Hematopoietic multipotent progenitor cell treated with erythropoietin and hydrocortisone succinate and interleukin-3 and kit ligand, for 17 days (in vitro differentiated cells): ENCODE results near the gene VN1R2.
"Not testable (repeated sequence)": the region's sequence is repeated elsewhere in the genome, so short reads cannot be mapped to it uniquely, and the experiment has no call there.

Experiments used
- DNase-seq: peaks from one replicate; pipeline ENCODE4 v3.0.0-alpha.2; 2015; ENCODE audit warnings: low spot score

Gene VN1R2

GRCh38 chr19:53257715-53258342 lies at the start of gene VN1R2:
TSS of gene VN1R2 (plus strand) at chr19:53258292. CDS start at chr19:53258376, 84 bp downstream.
- DNase-seq: not testable (repeated sequence)

GRCh38 chr19:53211554-53211953 lies 46.5 kb upstream of the VN1R2 start:
- not testable (repeated sequence) for DNase-seq

- DNase-seq: no peak
Measured at GRCh38 chr19:53212703-53213320, 45.3 kb upstream of the VN1R2 start.

- not testable (repeated sequence) for DNase-seq
Measured at GRCh38 chr19:53222716-53223115, 35.4 kb upstream of the VN1R2 start.

GRCh38 chr19:53224606-53225005 lies 33.5 kb upstream of the VN1R2 start:
- no peak for DNase-seq

- DNase-seq: no peak
Measured at GRCh38 chr19:53237114-53237777, 20.8 kb upstream of the VN1R2 start.

- DNase-seq: no peak
Measured at GRCh38 chr19:53246498-53246897, 11.6 kb upstream of the VN1R2 start.

GRCh38 chr19:53254411-53255341 lies 3.4 kb upstream of the VN1R2 start, which contains the start of gene ZNF677:
TSS of gene ZNF677 (minus strand) at chr19:53254873. CDS start at chr19:53251550, 3,323 bp downstream.
- peak; percentile 29 for DNase-seq

- DNase-seq: not testable (repeated sequence)
Measured at GRCh38 chr19:53267623-53268022, 9.5 kb downstream of the VN1R2 start, which contains the start of gene VN1R4. TSS of gene VN1R4 (minus strand) at chr19:53267723. CDS start at chr19:53267665, 58 bp downstream.

GRCh38 chr19:53269861-53270260 lies 11.8 kb downstream of the VN1R2 start:
- DNase-seq: not testable (repeated sequence)

GRCh38 chr19:53272044-53272443 lies 14.0 kb downstream of the VN1R2 start:
- DNase-seq: no peak

GRCh38 chr19:53275480-53275879 lies 17.4 kb downstream of the VN1R2 start:
- no peak for DNase-seq

- not testable (repeated sequence) for DNase-seq
Measured at GRCh38 chr19:53281947-53282346, 23.9 kb downstream of the VN1R2 start.

- no peak for DNase-seq
Measured at GRCh38 chr19:53285087-53285486, 27.0 kb downstream of the VN1R2 start.

GRCh38 chr19:53290758-53291549 lies 32.9 kb downstream of the VN1R2 start:
- DNase-seq: no peak

GRCh38 chr19:53294786-53295441 lies 36.8 kb downstream of the VN1R2 start:
- no peak for DNase-seq

GRCh38 chr19:53301341-53301740 lies 43.2 kb downstream of the VN1R2 start:
- DNase-seq: not testable (repeated sequence)

GRCh38 chr19:53308339-53308811 lies 50.3 kb downstream of the VN1R2 start:
- DNase-seq: no peak
